ENCODE data around the gene TTC1.

DNA sequence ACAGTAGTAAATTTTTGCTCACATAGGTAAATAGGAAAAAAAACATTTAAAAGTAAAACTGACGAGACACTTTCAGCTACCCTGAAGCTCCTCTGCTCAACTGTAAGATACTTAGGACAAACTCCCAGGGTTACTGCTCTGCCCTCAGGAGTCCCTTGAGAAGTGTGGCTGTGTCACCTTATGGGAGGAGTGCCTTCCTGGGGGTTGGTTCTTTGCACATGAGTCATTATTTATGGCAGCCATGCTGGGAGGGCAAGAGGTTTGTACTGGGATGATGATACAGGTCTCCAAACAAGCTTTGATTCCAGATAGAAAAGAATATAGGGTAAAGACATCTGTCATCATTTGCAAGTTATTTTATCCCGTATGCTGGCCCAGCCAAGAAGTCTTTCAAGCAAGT is 45.9 kb downstream of the TTC1 start:
- TF ChIP-seq, protein P1, sequence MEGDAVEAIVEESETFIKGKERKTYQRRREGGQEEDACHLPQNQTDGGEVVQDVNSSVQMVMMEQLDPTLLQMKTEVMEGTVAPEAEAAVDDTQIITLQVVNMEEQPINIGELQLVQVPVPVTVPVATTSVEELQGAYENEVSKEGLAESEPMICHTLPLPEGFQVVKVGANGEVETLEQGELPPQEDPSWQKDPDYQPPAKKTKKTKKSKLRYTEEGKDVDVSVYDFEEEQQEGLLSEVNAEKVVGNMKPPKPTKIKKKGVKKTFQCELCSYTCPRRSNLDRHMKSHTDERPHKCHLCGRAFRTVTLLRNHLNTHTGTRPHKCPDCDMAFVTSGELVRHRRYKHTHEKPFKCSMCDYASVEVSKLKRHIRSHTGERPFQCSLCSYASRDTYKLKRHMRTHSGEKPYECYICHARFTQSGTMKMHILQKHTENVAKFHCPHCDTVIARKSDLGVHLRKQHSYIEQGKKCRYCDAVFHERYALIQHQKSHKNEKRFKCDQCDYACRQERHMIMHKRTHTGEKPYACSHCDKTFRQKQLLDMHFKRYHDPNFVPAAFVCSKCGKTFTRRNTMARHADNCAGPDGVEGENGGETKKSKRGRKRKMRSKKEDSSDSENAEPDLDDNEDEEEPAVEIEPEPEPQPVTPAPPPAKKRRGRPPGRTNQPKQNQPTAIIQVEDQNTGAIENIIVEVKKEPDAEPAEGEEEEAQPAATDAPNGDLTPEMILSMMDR (IDR thresholded peaks at IDR 0.05), result no peak
- TF ChIP-seq POLR2AphosphoS5 (IDR thresholded peaks at IDR 0.05), result no peak
- TF ChIP-seq POLR2A (IDR thresholded peaks at IDR 0.05), result no peak
- TF ChIP-seq EP300 (IDR thresholded peaks at IDR 0.05), result no peak

Data from gastroesophageal sphincter (tissue), 3 donors.